Hematopoietic multipotent progenitor cell (in vitro differentiated cells): Measurements from ENCODE around the gene KCNJ16. TPM values are rescaled to one million over a fixed set of nuclear protein-coding genes. Genes with fewer than 3 reads are reported as not detected.

Experiments
- DNase-seq, 3 donors: peaks; one replicate each; pipeline ENCODE4 v3.0.0-alpha.2; 2011 to 2015; ENCODE audit warnings: low read depth in 2 of 3, low spot score in 2 of 3
- total RNA-seq: library from RNA; depleted of rRNA; stranded (reverse); fragments of >200 nt; gene quantifications from one replicate; pipeline ENCODE4 v1.2.3, GENCODE V29; 2012

Gene KCNJ16
- total RNA-seq, 1 donor: under 0.01 TPM

- no peak for DNase-seq
These were observed 7.9 kb upstream of the KCNJ16 start for GRCh38 chr17:70067134-70067533.

GRCh38 chr17:70070305-70071027 is 4.6 kb upstream of the KCNJ16 start:
- no peak for DNase-seq

GRCh38 chr17:70071127-70071526 is 3.9 kb upstream of the KCNJ16 start:
- no peak for DNase-seq

GRCh38 chr17:70071620-70072019 is 3.4 kb upstream of the KCNJ16 start:
- no peak for DNase-seq

- peak in 1 of 3 donors; percentile 36 for DNase-seq
These were observed 2.3 kb upstream of the KCNJ16 start for GRCh38 chr17:70072546-70073309.

GRCh38 chr17:70073310-70073709 is 1.7 kb upstream of the KCNJ16 start:
- no peak for DNase-seq

- no peak for DNase-seq
These were observed 1.2 kb upstream of the KCNJ16 start for GRCh38 chr17:70073799-70074198.

- DNase-seq: no peak
These were observed 692 bp upstream of the KCNJ16 start for GRCh38 chr17:70074236-70074830.

- no peak for DNase-seq
These were observed 1.2 kb downstream of the KCNJ16 start for GRCh38 chr17:70076189-70076588.

GRCh38 chr17:70076831-70077230 is 1.8 kb downstream of the KCNJ16 start:
- no peak for DNase-seq

GRCh38 chr17:70078549-70078948 is 3.5 kb downstream of the KCNJ16 start:
- DNase-seq: no peak

- no peak for DNase-seq
These were observed 4.0 kb downstream of the KCNJ16 start for GRCh38 chr17:70078994-70079531.

- no peak for DNase-seq
These were observed 5.7 kb downstream of the KCNJ16 start for GRCh38 chr17:70080541-70081347.

GRCh38 chr17:70081885-70082284 is 6.9 kb downstream of the KCNJ16 start:
- no peak for DNase-seq

- DNase-seq: no peak
These were observed 9.5 kb downstream of the KCNJ16 start for GRCh38 chr17:70084476-70084875.

GRCh38 chr17:70086516-70086915 is 11.5 kb downstream of the KCNJ16 start:
- no peak for DNase-seq

- DNase-seq: no peak
These were observed 14.6 kb downstream of the KCNJ16 start for GRCh38 chr17:70089513-70090148.

- DNase-seq: peak in 1 of 3 donors; percentile 21
These were observed 16.1 kb downstream of the KCNJ16 start for GRCh38 chr17:70091005-70091568.

- DNase-seq: peak in 1 of 3 donors; percentile 47
These were observed 16.7 kb downstream of the KCNJ16 start for GRCh38 chr17:70091696-70092095.

GRCh38 chr17:70093163-70093562 is 18.1 kb downstream of the KCNJ16 start:
- DNase-seq: no peak
